Thyroid gland (tissue), 4 donors: ENCODE measurements around the gene MTSS2. TPM values are rescaled to one million over a fixed set of nuclear protein-coding genes. Genes with fewer than 3 reads are reported as not detected.

Source experiments
- DNase-seq, 2 donors: peaks; one replicate each; pipeline ENCODE4 v3.0.0-alpha.2; 2019
- H3K27ac ChIP-seq, 3 donors: fragments of 200-600 bp; sonication (generic); 1 replicate in 2 of 3; 2 replicates in 1 of 3; pipeline ENCODE4 v1.5.1; 2016 to 2019; ENCODE audit warnings: mild to moderate bottlenecking in 1 of 3, moderate library complexity in 1 of 3
- H3K27me3 ChIP-seq: fragments of 200-600 bp; sonication (generic); one replicate; pipeline ENCODE4 v1.5.1; 2019
- H3K36me3 ChIP-seq, 2 donors: fragments of 200-600 bp; sonication (generic); one replicate each; pipeline ENCODE4 v1.5.1; 2016 to 2019
- H3K4me1 ChIP-seq, 2 donors: fragments of 200-600 bp; sonication (generic); one replicate each; pipeline ENCODE4 v1.5.1; 2017 to 2019
- H3K4me3 ChIP-seq, 3 donors: fragments of 200-600 bp; sonication (generic); replicated peaks in 1 of 3; 1 replicate in 2 of 3; 2 replicates in 1 of 3; pipeline ENCODE4 v1.5.1; 2016; ENCODE audit warnings: mild to moderate bottlenecking in 1 of 3
- H3K9me3 ChIP-seq: fragments of 200-600 bp; sonication (generic); one replicate; pipeline ENCODE4 v1.5.1; 2017
- CTCF ChIP-seq, 6 experiments: fragments of 200-600 bp in 3 of 6; fragments of 450-650 bp in 3 of 6; sonication (generic) in 3 of 6; IDR thresholded peaks; one replicate each; pipeline ENCODE4 v1.5.1; 2016 to 2019; ENCODE audit warnings: antibody characterized with exemption in 6 of 6, mild to moderate bottlenecking in 2 of 6, inconsistent platforms in 1 of 6, moderate library complexity in 1 of 6
- POLR2A ChIP-seq, 2 donors: fragments of 450-650 bp; IDR thresholded peaks; one replicate each; pipeline ENCODE4 v1.6.1; 2017; ENCODE audit warnings: antibody characterized with exemption in 2 of 2, mild to moderate bottlenecking in 2 of 2, moderate library complexity in 1 of 2
- WGBS, 2 donors: methylation state at CpG; one replicate each; pipeline ENCODE4 v1.1.5; 2017; 5-methylcytosine and 5-hydroxymethylcytosine counted together
- intact Hi-C: fragments of 100-400 bp; cut with DNase I; formaldehyde crosslinking; loops from one replicate; pipeline ENCODE4 v1.15.1; 2023
- total RNA-seq, 4 donors: library from RNA; depleted of rRNA; stranded (reverse); fragments of >200 nt; gene quantifications; one replicate each; pipeline ENCODE4 v1.2.3, GENCODE V29; 2016

Gene MTSS2
- total RNA-seq, 4 donors from 2014 or later: 11.3 to 39.8 (median 26.7) TPM

- H3K4me1 ChIP-seq: peaks cover 16 to 23% of the 10 kb centered on the region in 2 donors
- no peak overlapping the region for H3K4me3 ChIP-seq
- DNase-seq: peak; percentile 70 to 79
- WGBS, 2 donors: 49 to 52% methylated on average over 13 to 22 of the region's 22 CpGs
- H3K9me3 ChIP-seq: no peaks in the 10 kb centered on the region
- peak overlapping the region; percentile 82 to 88 (median 84) for H3K27ac ChIP-seq
- no peaks in the 10 kb centered on the region for H3K27me3 ChIP-seq
- intact Hi-C loops: no loop called here
- TF ChIP-seq POLR2A (IDR thresholded peaks at IDR 0.05) (peak in 1 of 2 donors; percentile 39), CTCF (IDR thresholded peaks at IDR 0.05) (no peak)
- H3K36me3 ChIP-seq: peaks cover 0 to 2% of the 10 kb centered on the region in 2 donors
Measured at GRCh38 chr16:70725024-70725911, 39.4 kb upstream of the MTSS2 start.

- TF ChIP-seq POLR2A (IDR thresholded peaks at IDR 0.05): no peak
- no peak for TF ChIP-seq CTCF (IDR thresholded peaks at IDR 0.05)
- WGBS, 2 donors: 87 to 91% methylated on average over 15 of the region's 15 CpGs
- H3K4me3 ChIP-seq: no peak overlapping the region
- H3K27me3 ChIP-seq: no peaks in the 10 kb centered on the region
- H3K9me3 ChIP-seq: no peaks in the 10 kb centered on the region
- H3K4me1 ChIP-seq: peaks cover 16 to 23% of the 10 kb centered on the region in 2 donors
- peak overlapping the region; percentile 82 to 88 (median 84) for H3K27ac ChIP-seq
- peaks cover 0 to 5% of the 10 kb centered on the region in 2 donors for H3K36me3 ChIP-seq
- no peak for DNase-seq
- intact Hi-C loops: no loop called here
Measured at GRCh38 chr16:70724146-70725023, 38.5 kb upstream of the MTSS2 start.

- Histone ChIP-seq H3K36me3 (peaks cover 0 to 5% of the 10 kb centered on the region in 2 donors), H3K9me3 (no peaks in the 10 kb centered on the region), H3K4me1 (peaks cover 16 to 23% of the 10 kb centered on the region in 2 donors), H3K27ac (no peak overlapping the region), H3K4me3 (no peak overlapping the region), H3K27me3 (no peaks in the 10 kb centered on the region)
- 89 to 100% methylated on average over 2 to 4 of the region's 6 CpGs for WGBS, 2 donors
- DNase-seq: no peak
- intact Hi-C loops: no loop called here
- no peak for TF ChIP-seq CTCF (IDR thresholded peaks at IDR 0.05)
- TF ChIP-seq POLR2A (IDR thresholded peaks at IDR 0.05): no peak
Measured at GRCh38 chr16:70723740-70724145, 37.9 kb upstream of the MTSS2 start.

DNA sequence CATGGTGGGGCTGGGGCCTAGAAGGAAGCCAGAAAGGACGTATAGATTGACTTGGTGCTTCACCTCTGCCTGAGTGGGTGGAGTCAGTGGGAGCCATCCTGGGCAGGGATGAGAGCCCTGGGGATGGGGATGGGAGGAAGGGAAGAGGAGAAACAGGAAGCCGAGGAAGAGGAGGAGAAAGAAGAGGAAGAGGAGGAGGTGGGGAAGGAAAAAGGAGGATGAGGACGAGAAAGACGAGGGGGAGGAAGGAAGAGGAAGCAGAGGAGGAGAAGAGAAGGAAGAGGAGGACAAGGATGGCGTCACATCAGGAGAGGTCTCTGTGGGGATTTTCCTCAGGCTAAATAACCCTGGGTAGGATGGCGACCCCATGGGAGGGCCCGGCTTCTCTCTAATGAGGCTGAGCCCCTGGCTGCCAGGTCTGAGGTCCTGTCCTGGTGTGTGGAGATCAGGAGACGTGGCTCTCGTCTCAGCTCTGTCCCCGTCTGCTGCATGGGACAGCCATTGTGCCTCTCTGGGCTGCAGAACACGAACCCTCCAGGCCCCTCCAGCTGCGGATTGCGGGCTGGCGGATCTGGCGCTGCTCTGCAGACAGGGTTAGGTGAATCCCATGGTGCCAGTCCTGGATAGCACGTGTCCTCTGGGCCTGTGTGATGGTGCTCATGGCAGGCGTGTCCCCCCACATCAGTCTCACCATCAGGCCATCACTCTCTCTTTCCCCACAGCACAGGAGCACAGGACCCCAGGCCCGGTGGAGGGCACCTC lies 35.5 kb upstream of the MTSS2 start:
- DNase-seq: no peak
- peaks cover 0 to 5% of the 10 kb centered on the region in 2 donors for H3K36me3 ChIP-seq
- H3K27me3 ChIP-seq: no peaks in the 10 kb centered on the region
- WGBS, 2 donors: 78 to 91% methylated on average over 8 to 18 of the region's 18 CpGs
- H3K9me3 ChIP-seq: no peaks in the 10 kb centered on the region
- no peak overlapping the region for H3K27ac ChIP-seq
- peaks cover 19 to 25% of the 10 kb centered on the region in 2 donors for H3K4me1 ChIP-seq
- intact Hi-C loops: no loop called here
- H3K4me3 ChIP-seq: no peak overlapping the region
- TF ChIP-seq POLR2A (IDR thresholded peaks at IDR 0.05) (no peak), CTCF (IDR thresholded peaks at IDR 0.05) (no peak)
